NCI-H510A treated with DMSO at 0.1 percent for 48 hours (cell line): ENCODE data around the gene ASIC5.
"Not testable (repeated sequence)": the region's sequence is repeated elsewhere in the genome, so short reads cannot be mapped to it uniquely, and the experiment has no call there.

Source experiments
- DNase-seq: peaks from one replicate; lab custom pipeline; 2025; lab: John Stamatoyannopoulos, UW

Gene ASIC5, protein sequence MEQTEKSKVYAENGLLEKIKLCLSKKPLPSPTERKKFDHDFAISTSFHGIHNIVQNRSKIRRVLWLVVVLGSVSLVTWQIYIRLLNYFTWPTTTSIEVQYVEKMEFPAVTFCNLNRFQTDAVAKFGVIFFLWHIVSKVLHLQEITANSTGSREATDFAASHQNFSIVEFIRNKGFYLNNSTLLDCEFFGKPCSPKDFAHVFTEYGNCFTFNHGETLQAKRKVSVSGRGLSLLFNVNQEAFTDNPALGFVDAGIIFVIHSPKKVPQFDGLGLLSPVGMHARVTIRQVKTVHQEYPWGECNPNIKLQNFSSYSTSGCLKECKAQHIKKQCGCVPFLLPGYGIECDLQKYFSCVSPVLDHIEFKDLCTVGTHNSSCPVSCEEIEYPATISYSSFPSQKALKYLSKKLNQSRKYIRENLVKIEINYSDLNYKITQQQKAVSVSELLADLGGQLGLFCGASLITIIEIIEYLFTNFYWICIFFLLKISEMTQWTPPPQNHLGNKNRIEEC

DNA sequence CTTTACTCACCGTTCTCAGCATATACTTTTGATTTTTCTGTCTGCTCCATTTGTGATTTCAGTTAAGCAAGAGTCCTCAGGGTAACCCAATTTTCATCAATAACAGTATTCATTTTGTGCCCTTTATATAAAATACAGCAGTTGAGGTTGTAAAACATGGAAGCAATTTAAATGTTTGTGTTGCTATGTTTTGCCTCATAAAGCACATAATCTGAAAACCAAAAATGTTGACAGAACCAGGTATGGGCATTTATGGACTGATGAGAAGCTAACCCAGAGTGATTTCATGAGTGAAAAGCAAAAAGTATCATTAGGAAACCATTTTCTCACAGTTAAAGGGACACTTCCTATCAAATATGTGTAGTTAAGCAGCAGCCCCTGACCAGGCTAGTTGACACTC lies at the start of gene ASIC5:
Gene ASIC5, minus strand, starts transcription at position 101 of the 400 bp plus-strand sequence. Its CDS starts 51 bp downstream, at position 50.
- no peak for DNase-seq

DNA sequence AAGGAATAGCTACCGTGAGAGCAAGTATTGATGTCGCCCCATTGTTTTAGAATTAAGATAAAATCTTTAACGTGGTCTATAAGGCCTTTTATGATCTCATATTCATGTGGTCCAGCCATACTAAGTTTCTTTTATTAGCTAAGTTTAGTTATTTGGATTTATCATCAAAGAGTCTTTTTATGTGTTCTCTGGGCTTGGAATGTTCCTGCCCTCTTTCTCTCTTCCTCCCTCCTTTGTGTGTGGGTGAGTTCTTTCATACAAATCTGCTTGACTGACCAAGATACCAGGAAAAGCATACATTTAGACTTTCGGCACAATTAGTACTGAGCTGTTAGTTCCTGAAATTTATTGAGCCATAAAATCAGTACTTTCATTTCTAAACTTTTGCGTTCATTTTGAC lies 48.7 kb upstream of the ASIC5 start:
- DNase-seq: no peak

DNA sequence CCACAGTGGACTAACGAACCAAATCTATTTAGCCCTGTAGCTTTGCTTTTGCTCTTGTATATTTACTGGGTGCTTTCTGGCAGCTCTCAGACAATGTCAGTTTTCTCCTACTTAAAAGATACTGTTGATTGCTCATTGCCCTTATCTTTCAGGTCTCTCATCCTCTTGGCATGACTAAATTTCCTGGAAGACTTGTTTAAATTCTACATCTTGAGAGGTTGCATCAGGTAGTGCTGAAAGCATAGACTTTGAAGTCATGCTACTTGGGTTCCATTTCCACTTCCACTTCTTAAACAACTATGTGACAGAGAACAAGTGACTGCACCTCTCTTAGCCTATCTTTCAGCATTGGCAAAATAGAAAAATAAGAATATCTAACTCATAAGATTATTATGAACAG lies 45.8 kb upstream of the ASIC5 start:
- DNase-seq: no peak

DNA sequence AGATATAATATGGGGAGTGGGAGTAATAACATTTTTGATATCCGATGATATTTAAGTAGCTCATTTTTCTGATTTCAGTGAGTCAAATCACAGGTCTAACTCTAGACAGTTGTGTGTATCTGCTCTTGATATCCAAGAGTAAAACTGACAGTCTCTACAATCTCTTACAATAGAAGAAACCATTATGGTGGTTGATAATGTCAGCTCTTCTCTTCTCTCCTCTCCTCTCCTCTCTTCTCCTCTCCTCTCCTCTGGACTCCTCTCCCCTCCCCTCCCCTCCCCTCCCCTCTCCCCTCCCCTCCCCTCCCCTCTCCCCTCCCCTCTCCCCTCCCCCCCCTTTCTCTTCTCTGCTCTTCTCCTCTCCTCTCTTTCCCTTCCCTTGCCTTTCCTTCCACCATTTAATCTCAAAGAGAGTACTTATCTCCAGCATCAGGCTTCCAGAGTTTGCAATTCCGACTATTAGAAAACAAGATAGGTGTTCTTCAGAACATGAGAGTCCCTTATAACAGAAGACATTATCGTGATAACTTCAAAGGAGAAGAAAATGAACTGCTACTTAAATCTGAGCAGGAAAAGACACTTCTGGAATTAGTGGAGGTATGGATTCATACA lies 43.6 kb upstream of the ASIC5 start:
- no peak for DNase-seq

DNA sequence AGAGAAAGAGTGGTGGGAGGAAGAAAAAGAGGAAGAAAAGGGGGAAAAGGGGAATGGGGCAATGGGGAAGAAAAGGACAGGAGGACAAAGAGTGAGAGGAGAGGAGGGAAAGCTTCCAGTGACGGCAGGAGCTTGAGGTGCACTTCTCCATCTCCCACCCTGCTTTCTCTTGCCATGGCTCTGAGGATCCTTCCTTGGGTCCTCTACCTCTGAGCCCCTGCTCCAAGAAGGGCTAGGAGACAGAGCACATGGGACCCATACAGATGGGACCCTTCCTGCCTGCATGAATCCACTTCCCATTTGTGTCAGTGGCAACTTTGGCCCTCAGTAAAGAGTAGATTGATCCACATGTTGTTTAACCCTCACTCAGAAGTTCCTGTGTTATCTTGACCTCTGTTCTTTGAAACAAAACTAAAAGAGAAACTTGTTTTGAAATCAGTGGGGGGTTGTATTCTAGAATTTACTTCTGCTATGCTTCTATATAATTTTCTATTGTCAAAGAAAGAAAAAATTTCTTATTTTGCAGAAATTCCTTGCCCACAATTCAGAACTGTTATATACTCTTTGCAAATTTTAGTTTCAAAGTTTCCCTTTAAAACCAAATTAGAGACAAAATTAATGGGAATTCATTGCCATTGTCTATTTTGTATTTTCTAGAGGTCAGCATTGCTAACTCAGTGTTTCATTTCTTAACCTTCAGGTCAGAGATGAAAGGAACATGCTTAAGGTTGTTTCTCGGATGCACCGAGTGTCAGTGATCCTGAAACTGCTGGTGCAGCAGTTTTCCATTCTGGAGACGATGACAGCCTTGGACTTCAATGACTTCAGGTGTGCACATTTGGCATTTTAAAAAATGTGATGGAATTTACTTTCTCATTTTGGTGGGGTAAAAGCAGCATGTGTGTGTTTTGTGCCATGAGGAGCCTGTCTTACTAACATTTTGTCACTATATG lies 42.4 kb upstream of the ASIC5 start:
- DNase-seq: no peak

DNA sequence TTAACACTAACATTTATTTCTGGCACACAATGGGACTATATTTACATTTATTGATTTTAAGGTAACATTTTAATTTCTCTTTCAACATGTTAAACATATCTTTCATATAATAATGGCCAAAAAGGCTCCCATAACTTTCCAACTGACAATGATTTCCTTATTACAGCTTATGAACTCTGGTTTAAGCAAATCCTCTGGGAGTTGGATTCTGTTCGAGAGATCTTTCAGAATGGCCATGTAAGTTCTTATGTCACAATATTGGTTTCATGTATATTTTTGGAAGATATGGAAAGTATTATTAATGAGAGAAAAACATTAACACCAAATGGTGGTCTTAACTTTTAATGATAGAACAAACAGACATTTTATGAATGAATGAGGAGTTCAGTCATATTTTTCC lies 41.5 kb upstream of the ASIC5 start:
- no peak for DNase-seq

DNA sequence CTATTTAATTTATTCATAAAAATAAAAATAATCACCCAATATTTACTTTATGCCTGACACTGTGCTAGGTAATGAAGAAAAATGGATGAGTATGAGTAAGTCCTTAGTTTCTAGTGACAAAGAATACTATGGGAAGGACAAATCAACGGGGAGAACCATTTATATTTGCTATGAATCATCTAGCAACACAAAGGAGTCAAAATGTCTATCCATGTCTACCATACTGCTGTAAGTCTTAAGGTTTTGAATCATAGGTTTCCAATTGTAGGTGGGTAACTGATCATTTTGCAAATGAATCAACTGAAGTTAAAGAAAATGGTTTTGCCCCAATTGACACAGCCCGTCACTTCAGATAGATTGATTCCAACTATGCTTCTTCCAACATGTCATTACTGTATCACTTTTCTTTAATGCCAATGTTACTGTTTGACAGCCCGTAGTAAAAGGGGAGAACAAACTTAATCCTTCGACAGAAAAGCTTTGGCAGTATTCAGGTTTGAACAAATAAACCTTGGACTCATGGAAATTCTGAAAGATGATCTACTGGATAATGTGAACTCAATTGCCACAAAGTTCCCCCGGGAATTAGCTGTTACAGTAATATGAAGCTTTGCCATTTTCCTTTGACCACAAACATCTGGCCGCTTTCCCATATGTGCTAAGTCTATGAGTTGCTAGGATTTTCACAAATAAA lies 40.6 kb upstream of the ASIC5 start:
- no peak for DNase-seq

DNA sequence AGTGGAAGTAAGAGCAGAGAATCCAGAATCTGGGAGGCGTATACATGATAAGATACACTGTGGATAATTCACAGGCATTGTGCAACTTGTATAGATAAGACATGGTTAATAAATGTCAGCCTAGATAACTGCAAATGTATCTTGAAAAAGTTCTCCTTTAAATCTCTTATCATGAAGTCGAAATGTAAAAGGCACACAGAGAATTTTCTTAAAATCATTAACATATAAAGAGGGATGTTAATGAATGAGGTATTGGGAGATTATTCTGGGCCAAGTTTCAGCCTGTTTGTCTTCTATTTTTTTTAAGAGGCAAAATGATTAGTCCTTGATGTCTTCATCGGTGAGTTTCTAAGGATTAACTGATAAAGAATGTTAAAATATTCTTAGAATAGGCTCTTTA lies 38.3 kb upstream of the ASIC5 start:
- DNase-seq: no peak

DNA sequence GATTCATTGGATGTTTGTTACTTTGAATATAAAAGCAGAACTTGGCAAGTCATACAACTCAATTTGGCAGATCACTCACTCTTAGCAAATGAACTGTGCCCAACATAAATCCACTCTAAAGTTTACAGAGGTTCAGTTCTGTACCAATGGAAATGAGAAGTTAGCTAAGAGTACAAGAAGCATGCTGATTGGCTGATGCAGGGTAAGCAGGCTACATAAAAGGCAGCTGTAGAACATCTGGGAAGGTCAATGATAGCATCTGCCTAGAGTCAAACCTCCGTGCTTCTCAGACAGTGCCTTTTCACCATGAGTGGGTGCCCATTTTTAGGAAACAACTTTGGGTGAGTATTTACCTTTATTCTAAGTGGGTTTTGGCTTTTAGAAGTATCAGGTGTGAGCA lies 37.4 kb upstream of the ASIC5 start, which contains the start of gene TDO2:
Gene TDO2, plus strand, starts transcription at position 244 of the 400 bp plus-strand sequence. Its CDS starts 63 bp downstream, at position 307.
- DNase-seq: no peak

DNA sequence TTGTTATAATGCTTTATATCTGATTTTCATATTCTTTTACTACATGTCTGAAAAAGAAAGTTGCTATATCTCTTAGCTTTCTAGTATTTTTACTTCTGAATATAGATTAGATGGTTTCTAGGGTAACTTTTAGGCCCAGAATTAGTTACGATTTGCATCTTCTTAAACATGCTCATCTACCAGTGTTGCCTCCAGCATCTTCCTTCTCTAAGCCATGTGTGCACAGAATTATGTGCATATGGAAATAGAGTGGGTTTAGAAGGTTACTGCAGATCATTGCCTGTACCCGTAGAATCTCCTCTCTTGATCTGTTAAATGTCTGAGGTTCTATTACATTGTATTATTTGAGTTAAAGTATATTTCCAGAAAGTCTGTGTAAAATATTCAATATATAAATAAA lies 34.9 kb upstream of the ASIC5 start:
- DNase-seq: no peak

DNA sequence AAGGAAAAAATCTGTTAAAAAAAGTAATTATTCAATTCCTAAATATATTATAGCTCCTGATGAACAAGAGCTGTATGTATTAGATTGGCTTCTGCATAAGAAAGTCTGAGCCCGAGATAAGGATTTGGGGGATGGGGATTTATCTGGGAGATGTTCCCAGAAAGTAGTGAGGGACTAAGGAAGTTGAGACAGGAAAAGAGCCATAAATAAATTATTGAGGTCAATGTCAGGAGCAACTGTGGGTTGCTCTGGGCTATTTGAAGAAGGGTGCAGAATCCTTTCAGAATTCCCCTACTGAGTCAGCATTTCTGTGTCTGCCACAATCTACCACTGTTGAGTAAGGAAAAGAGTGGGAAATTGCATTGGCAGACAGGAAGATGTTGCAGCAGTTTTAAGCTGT lies 34.3 kb upstream of the ASIC5 start:
- DNase-seq: no peak

DNA sequence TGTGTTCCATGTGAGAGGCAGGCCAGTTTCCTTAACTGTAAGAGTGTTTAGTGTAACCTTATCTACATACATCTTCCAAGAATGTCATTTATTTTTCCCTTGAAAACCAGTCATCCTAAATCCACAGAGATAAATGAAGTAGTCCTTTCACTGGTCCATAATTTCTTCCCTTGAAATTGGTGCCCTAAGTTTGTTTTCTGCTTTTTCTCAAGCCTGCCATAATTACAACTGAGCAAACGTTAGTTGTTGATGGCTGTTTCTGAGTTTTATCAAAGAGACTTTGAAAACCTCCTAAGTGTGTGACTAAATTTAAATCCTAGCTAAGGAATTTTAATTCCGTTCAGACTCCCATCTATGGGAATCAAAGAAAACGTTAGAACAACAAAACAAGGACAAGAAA lies 33.8 kb upstream of the ASIC5 start:
- no peak for DNase-seq

DNA sequence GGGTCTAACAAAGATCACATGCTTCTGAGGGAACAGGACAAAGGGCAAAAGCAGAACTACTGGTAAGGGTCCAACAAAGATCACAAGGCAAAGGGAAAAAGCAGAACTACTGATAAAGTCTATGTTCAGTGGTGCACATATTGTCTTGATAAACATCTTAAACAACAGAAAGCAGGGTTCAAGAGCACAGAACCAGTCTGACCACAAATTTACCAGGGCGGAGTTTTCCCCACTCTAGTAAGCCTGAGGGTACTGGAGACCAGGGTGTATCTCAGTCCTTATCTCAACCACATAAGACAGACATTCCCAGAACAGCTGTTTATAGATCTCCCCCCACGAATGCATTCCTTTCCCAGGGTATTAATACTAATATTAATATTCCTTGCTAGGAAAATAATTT lies 32.3 kb upstream of the ASIC5 start:
- DNase-seq: not testable (repeated sequence)

DNA sequence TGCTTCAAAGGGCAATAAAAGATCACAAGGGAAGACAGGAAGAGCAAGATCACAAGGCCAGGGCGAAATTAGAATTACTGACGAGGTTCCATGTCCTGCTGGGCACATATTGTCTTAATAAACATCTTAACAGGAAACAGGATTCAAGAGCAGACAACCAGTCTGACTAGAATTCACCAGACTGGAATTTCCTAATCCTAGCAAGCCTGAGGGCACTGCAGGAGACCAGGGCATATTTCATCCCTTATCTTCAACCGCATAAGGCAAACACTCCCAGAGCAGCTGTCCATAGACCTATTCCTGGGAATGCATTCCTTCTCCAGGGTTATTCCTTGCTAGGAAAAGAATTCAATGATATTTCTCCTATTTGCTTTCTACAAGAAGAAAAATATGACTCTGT lies 25.0 kb upstream of the ASIC5 start:
- no peak for DNase-seq

DNA sequence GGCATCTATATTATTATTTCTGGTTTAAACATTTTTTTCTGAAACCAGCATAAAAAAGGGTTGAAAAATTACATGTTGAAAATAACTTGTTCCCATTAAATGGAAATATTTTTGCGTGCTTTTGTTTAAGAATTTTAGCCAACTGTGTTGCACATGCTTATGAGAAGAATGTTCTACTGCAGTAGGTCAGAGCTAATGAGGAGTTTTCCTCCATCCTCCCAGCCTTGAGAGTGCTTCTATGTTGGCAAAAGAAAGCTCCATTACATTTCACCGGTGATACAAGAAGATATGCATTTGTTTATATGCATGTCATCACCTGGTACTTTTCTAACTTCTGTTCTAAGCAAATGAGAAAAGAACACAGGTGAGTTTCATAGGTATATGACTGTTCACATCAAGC lies 23.9 kb upstream of the ASIC5 start:
- no peak for DNase-seq

DNA sequence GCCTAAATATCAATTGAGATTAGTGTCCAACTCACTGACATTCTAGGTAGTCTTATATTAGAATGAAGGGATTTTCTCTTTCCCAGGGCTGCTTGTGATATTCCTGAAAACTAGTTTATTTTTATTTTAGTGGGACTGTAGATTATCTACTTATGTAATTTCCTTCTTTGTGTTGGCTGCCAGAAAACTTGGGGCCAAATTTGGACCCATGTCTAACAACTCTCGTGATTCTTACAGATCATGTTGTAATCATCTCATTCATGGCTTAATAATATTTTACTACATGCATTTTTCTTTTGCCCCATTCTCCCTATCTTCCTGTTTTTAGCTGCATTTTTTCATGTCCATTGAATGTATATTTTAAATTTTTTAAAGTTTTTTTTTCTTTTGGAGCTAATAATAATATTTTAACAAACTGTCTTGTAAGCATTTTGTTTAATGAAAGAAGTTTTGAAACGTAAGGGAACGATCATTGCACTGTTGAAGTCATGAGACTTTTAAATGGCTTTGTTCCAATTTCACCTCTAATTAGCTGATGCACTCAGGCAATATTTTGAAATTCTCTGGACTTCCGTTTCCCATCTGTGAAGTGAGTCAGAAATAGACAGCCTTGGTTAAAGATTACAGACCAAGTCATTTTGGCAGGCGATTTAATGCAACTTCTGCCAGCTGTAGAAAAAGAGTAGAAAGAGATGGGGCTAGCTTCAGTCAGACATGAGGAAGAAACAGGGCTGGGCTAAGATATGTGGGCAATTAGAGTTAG lies 23.1 kb upstream of the ASIC5 start:
- no peak for DNase-seq

DNA sequence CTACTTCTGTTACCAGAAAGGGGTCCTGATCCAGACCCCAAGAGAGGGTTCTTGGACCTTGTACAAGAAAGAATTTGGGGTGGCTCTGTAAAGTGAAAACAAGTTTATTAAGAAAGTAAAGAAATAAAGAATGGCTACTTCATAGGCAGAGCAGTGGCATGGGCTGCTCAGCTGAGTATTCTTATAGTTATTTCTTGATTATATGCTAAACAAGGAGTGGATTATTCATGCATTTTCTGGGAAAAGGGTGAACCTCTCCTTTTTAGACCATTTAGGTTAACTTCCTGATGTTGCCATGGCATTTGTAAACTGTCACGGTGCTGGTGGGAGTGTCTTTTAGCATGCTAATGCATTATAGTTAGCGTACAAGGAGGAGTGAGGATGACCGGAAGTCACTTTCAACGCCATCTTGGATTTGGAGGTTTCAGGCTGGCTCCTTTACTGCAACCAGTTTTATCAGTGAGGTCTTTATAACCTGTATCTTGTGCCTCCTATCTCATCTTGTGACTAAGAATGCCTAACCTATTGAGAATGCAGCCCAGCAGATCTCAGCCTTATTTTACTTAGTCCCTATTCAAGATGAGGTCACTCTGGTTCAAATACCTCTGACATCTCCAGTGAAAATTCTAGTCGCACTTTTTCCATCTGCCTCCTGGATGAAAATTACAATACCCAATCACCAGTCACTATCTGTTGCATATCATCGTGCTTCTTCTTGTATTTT lies 21.9 kb upstream of the ASIC5 start:
- DNase-seq: no peak

DNA sequence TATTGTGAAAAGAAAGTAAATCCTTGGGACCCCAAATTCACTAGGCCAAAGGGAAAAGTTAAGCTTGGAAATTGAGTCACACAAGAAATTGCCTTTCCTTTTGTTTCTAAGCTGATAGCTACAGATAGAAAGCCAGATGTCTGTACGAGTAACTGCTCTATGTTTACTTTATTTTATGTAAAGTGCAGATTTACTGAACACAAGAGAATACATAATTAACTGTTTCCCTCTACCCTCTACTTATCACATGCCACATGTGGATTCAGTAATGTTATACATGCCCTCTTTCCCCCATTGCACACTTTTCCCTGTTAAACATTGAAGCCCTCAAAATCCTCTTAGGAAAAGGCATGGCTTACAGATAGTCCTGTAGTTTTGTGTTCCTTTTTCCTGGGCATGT lies 21.0 kb upstream of the ASIC5 start:
- DNase-seq: no peak

DNA sequence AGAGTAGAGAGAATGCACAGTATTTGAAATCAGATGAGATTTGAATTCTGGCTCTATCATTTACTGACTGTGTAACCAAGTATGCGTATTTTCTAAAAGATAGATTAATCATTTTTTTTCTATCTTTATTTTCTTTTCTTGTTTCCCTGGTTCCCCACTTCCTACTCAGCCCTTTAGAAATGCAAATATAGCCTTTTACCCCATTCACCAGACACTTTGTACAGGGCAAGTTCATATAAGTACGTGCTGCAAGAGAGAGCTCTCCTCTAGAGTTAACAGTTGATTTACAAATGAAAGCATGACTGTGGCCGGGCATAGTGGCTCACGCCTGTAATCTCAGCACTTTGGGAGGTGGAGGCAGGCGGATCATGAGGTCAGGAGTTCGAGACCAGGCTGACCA lies 19.6 kb upstream of the ASIC5 start:
- no peak for DNase-seq

DNA sequence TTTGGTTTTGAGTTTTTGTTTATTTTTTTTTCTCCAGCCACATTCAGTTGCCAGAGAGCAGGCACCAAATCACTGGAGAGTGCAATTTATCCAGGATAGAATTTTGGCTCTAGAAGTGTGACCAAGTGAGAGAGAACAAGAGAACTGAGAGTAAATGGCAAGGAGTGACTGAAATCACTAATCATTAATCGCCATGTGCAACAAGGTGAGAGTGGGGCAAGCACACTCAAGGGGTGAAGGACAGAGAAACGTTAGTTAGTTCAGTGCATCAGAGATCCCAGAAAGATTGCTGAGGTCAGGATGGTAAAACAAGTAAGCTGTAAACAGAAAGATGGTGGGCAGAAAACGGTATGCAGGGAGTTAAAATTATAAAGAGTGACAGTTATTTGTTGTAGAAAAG lies 17.8 kb upstream of the ASIC5 start:
- no peak for DNase-seq
